ENCODE data around the gene NTN1.

NTN1 gene

GRCh38 chr17:9020824-9021157 lies 519 bp upstream of the NTN1 start (continued):
- TF ChIP-seq PRDM10 (tag by site-specific recombination; IDR thresholded peaks at IDR 0.05) (no peak), ZNF660 (tag by site-specific recombination; IDR thresholded peaks at IDR 0.05) (no peak; the same call in 1 of the 2 replicates), RBAK (tag by site-specific recombination; IDR thresholded peaks at IDR 0.05) (no peak), HOXD13 (CRISPR knock-in tag; IDR thresholded peaks at IDR 0.05; ENCODE audit: borderline replicate concordance) (no peak), ZNF596 (tag by site-specific recombination; IDR thresholded peaks at IDR 0.05) (no peak), ZEB2 (tag by site-specific recombination; IDR thresholded peaks at IDR 0.05) (peak; percentile 50; the same call in 1 of the 2 replicates), ZNF114 (tag by site-specific recombination; IDR thresholded peaks at IDR 0.05) (no peak), ZNF501 (tag by site-specific recombination; IDR thresholded peaks at IDR 0.05) (no peak), ZNF585B (tag by site-specific recombination; IDR thresholded peaks at IDR 0.05) (no peak), ZNF426 (tag by site-specific recombination; IDR thresholded peaks at IDR 0.05) (no peak), GLI4 (tag by site-specific recombination; IDR thresholded peaks at IDR 0.05) (no peak), MYNN (tag by site-specific recombination; IDR thresholded peaks at IDR 0.05; ENCODE audit: borderline replicate concordance) (no peak), ZNF202 (tag by site-specific recombination; IDR thresholded peaks at IDR 0.05; ENCODE audit: borderline replicate concordance) (no peak), ZNF221 (tag by site-specific recombination; IDR thresholded peaks at IDR 0.05; ENCODE audit: borderline replicate concordance) (no peak), ZSCAN16 (tag by site-specific recombination; IDR thresholded peaks at IDR 0.05) (no peak), ZFP3 (tag by site-specific recombination; IDR thresholded peaks at IDR 0.05; ENCODE audit: low read depth) (no peak), ZNF626 (tag by site-specific recombination; IDR thresholded peaks at IDR 0.05) (no peak), HOXA7 (CRISPR knock-in tag; IDR thresholded peaks at IDR 0.05; ENCODE audit: borderline replicate concordance) (no peak), ZNF76 (tag by site-specific recombination; IDR thresholded peaks at IDR 0.05; ENCODE audit: borderline replicate concordance, low read depth) (no peak), ZNF26 (tag by site-specific recombination; IDR thresholded peaks at IDR 0.05) (no peak), OSR2 (tag by site-specific recombination; IDR thresholded peaks at IDR 0.05) (no peak), ZNF513 (tag by site-specific recombination; IDR thresholded peaks at IDR 0.05) (peak; percentile 74), ZNF311 (tag by site-specific recombination; IDR thresholded peaks at IDR 0.05; ENCODE audit: borderline replicate concordance) (no peak), ZNF394 (tag by site-specific recombination; IDR thresholded peaks at IDR 0.05; ENCODE audit: borderline replicate concordance) (no peak), ZNF580 (tag by site-specific recombination; IDR thresholded peaks at IDR 0.05) (no peak), GFI1B (tag by site-specific recombination; IDR thresholded peaks at IDR 0.05) (no peak), KLF7 (tag by site-specific recombination; IDR thresholded peaks at IDR 0.05; ENCODE audit: borderline replicate concordance) (no peak), ZNF140 (tag by site-specific recombination; IDR thresholded peaks at IDR 0.05) (no peak), ZNF24 (tag by site-specific recombination; IDR thresholded peaks at IDR 0.05) (no peak), ZNF148 (tag by site-specific recombination; IDR thresholded peaks at IDR 0.05; ENCODE audit: borderline replicate concordance) (no peak), ZFP37 (tag by site-specific recombination; IDR thresholded peaks at IDR 0.05) (no peak), ZNF214 (tag by site-specific recombination; IDR thresholded peaks at IDR 0.05; ENCODE audit: borderline replicate concordance) (no peak), GLIS1 (tag by site-specific recombination; IDR thresholded peaks at IDR 0.05) (peak; percentile 84), KLF8 (tag by site-specific recombination; IDR thresholded peaks at IDR 0.05) (no peak)

Data from HEK293 (cell line).